ENCODE data around the gene STH.

DNA sequence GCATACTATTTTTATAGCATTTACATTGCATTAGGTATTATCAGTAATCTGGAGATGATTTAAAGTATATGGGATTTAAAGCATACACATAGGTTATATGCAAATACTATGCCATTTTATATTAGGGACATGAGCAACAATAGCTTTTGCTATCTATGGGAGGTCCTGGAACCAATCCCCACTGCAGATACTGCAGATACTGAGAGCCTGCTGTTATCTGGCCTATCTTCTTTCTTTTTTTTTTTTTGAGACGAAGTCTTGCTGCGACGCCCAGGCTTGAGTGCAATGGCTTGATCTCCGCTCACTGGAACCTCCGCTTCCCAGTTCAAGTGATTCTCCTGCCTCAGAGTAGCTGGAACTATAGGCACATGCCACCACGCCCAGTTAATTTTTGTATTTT, 37.4 kb downstream of the STH start:
- TF ChIP-seq, protein P1, sequence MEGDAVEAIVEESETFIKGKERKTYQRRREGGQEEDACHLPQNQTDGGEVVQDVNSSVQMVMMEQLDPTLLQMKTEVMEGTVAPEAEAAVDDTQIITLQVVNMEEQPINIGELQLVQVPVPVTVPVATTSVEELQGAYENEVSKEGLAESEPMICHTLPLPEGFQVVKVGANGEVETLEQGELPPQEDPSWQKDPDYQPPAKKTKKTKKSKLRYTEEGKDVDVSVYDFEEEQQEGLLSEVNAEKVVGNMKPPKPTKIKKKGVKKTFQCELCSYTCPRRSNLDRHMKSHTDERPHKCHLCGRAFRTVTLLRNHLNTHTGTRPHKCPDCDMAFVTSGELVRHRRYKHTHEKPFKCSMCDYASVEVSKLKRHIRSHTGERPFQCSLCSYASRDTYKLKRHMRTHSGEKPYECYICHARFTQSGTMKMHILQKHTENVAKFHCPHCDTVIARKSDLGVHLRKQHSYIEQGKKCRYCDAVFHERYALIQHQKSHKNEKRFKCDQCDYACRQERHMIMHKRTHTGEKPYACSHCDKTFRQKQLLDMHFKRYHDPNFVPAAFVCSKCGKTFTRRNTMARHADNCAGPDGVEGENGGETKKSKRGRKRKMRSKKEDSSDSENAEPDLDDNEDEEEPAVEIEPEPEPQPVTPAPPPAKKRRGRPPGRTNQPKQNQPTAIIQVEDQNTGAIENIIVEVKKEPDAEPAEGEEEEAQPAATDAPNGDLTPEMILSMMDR (IDR thresholded peaks at IDR 0.05), result no peak
- no peak for TF ChIP-seq POLR2A (IDR thresholded peaks at IDR 0.05)
- TF ChIP-seq POLR2AphosphoS5 (IDR thresholded peaks at IDR 0.05), result no peak
